NCI-H82 treated with DMSO at 0.1 percent for 48 hours (cell line): ENCODE results near the gene REPS1.
"Not testable (repeated sequence)": the region's sequence is repeated elsewhere in the genome, so short reads cannot be mapped to it uniquely, and the experiment has no call there.

Experiments used
- DNase-seq: peaks from one replicate; lab custom pipeline; 2025; ENCODE audit not compliant: unreplicated experiment; lab: John Stamatoyannopoulos, UW

REPS1 gene

GRCh38 chr6:138987643-138988468 is at the start of gene REPS1:
TSS of gene REPS1 (minus strand) at chr6:138988253. CDS start at chr6:138987682, 571 bp downstream.
- peak; percentile 77 for DNase-seq

GRCh38 chr6:139037490-139037889 is 49.4 kb upstream of the REPS1 start:
- no peak for DNase-seq

- no peak for DNase-seq
Observed at GRCh38 chr6:139030228-139030963, 42.3 kb upstream of the REPS1 start.

GRCh38 chr6:139029470-139030227 is 41.6 kb upstream of the REPS1 start:
- no peak for DNase-seq

GRCh38 chr6:139028658-139029469 is 40.8 kb upstream of the REPS1 start, which contains the start of gene ABRACL:
TSS of gene ABRACL (plus strand) at chr6:139028745. CDS start at chr6:139034161, 5,416 bp downstream.
- DNase-seq = peak; percentile 27

- no peak for DNase-seq
Observed at GRCh38 chr6:139028215-139028657, 40.2 kb upstream of the REPS1 start.

GRCh38 chr6:139027620-139028182 is 39.6 kb upstream of the REPS1 start:
- no peak for DNase-seq

- not testable (repeated sequence) for DNase-seq
Observed at GRCh38 chr6:139025416-139025815, 37.4 kb upstream of the REPS1 start.

GRCh38 chr6:139020689-139021088 is 32.6 kb upstream of the REPS1 start:
- no peak for DNase-seq

- DNase-seq = no peak
Observed at GRCh38 chr6:139019722-139020121, 31.7 kb upstream of the REPS1 start.

- no peak for DNase-seq
Observed at GRCh38 chr6:139017227-139017626, 29.2 kb upstream of the REPS1 start.

- no peak for DNase-seq
Observed at GRCh38 chr6:139016337-139017213, 28.5 kb upstream of the REPS1 start.

GRCh38 chr6:139014945-139015344 is 26.9 kb upstream of the REPS1 start:
- no peak for DNase-seq

- DNase-seq = no peak
Observed at GRCh38 chr6:139013185-139013800, 25.2 kb upstream of the REPS1 start.

GRCh38 chr6:139011980-139012379 is 23.9 kb upstream of the REPS1 start:
- no peak for DNase-seq

GRCh38 chr6:139010674-139011073 is 22.6 kb upstream of the REPS1 start:
- DNase-seq = no peak

GRCh38 chr6:139008117-139008516 is 20.1 kb upstream of the REPS1 start:
- DNase-seq = no peak

- DNase-seq = no peak
Observed at GRCh38 chr6:139007428-139007827, 19.4 kb upstream of the REPS1 start.

- no peak for DNase-seq
Observed at GRCh38 chr6:139006477-139006876, 18.4 kb upstream of the REPS1 start.
